K562 (cell line): ENCODE data around the gene MKLN1. TPM values are rescaled to one million over a fixed set of nuclear protein-coding genes. Genes with fewer than 3 reads are reported as not detected.

ENCODE experiments used
- ATAC-seq: fragments of 200-7000 bp; cut with Tn5 transposase; 3 replicates; pipeline ENCODE4 v1.9.1; 2020; ENCODE audit warnings: moderate library complexity
- BruUV-seq: library from RNA; stranded (reverse); fragments of 400-500 nt; replicated peaks from 2 replicates; lab custom pipeline; 2021; lab: Mats Ljungman, UMichigan
- CTCF ChIA-PET: fragments of 300-600 bp; formaldehyde crosslinking; extraction: SDS; loops from one replicate; lab custom pipeline; 2021; ENCODE audit warnings: low intra/inter-chr PET ratio; lab: Yijun Ruan, JAX
- POLR2A ChIA-PET: fragments of 300-600, 350-650 bp; sonication (Branson Sonifier 250); formaldehyde crosslinking; extraction: SDS; loops from one replicate; lab custom pipeline; 2021; ENCODE audit warnings: antibody characterized with exemption, inconsistent platforms; lab: Yijun Ruan, JAX
- DNase-seq, 4 experiments: peaks; one replicate each; pipeline versions ENCODE4 v3.0.0 to v3.0.0-alpha.2; 2011 to 2018; ENCODE audit warnings: low spot score in 3 of 4, mixed read lengths in 3 of 4; ENCODE audit errors: extremely low read depth in 1 of 4
- FAIRE-seq: peaks from 2 replicates; lab custom pipeline; 2011; peaks lifted over from hg19 to GRCh38; lab: Jason Lieb, UNC
- H2AFZ ChIP-seq: 2 replicates; pipeline ENCODE4 v1.6.0; 2011; ENCODE audit warnings: low read depth, low read length, control low read depth, inconsistent platforms
- H3K27ac ChIP-seq: fragments of 200-600 bp; 3 replicates; pipeline ENCODE4 v1.8.0; 2011; ENCODE audit warnings: low read depth, mild to moderate bottlenecking, control low read depth, inconsistent platforms, low read length, moderate library complexity, mixed read lengths; ENCODE audit errors: extremely low read depth
- H3K27me3 ChIP-seq, 2 experiments: fragments of 300-600 bp in 1 of 2; 2 replicates in 1 of 2; 3 replicates in 1 of 2; pipeline versions ENCODE4 v1.6.0 to v1.8.0; 2011; ENCODE audit warnings: inconsistent platforms in 2 of 2, low read length in 2 of 2, mild to moderate bottlenecking in 1 of 2, mixed read lengths in 1 of 2, moderate library complexity in 1 of 2; ENCODE audit not compliant: control insufficient read depth in 2 of 2, insufficient read depth in 2 of 2
- H3K36me3 ChIP-seq: fragments of 300-600 bp; 3 replicates; pipeline ENCODE4 v1.8.0; 2011; ENCODE audit warnings: mild to moderate bottlenecking, low read length, inconsistent platforms; ENCODE audit not compliant: control insufficient read depth, insufficient read depth
- H3K4me1 ChIP-seq, 2 experiments: fragments of 200-600 bp in 1 of 2; replicated peaks in 1 of 2; 2 replicates in 1 of 2; 3 replicates in 1 of 2; pipeline versions ENCODE4 v1.5.1 to v1.8.0; 2011; ENCODE audit warnings: inconsistent platforms in 2 of 2, low read length in 2 of 2, mild to moderate bottlenecking in 1 of 2, mixed read lengths in 1 of 2, moderate library complexity in 1 of 2; ENCODE audit not compliant: control insufficient read depth in 2 of 2, insufficient read depth in 2 of 2
- H3K4me2 ChIP-seq: 2 replicates; pipeline ENCODE4 v1.6.1; 2011; ENCODE audit warnings: low read length, control low read depth, inconsistent platforms, mixed read lengths; ENCODE audit not compliant: insufficient read depth
- H3K4me3 ChIP-seq: fragments of 200-600 bp; sonication (generic), shearing (Covaris generic); 2 replicates; pipeline ENCODE4 v1.5.1; 2016; ENCODE audit warnings: control low read depth, inconsistent platforms
- H3K79me2 ChIP-seq: fragments of 200-600 bp; 3 replicates; pipeline ENCODE4 v1.8.0; 2011; ENCODE audit warnings: low read length, inconsistent platforms; ENCODE audit not compliant: control insufficient read depth, insufficient read depth
- H3K9ac ChIP-seq, 2 experiments: 2 replicates each; pipeline versions ENCODE4 v1.6.0 to v1.6.1; 2011; ENCODE audit warnings: low read depth in 2 of 2, low read length in 2 of 2, control low read depth in 1 of 2, inconsistent platforms in 1 of 2, mild to moderate bottlenecking in 1 of 2, mixed read lengths in 1 of 2; ENCODE audit not compliant: insufficient read depth in 1 of 2
- H3K9me1 ChIP-seq: one replicate; pipeline ENCODE4 v1.6.0; 2011; ENCODE audit warnings: inconsistent platforms, mild to moderate bottlenecking, low read length, moderate library complexity; ENCODE audit not compliant: control insufficient read depth, insufficient read depth
- H3K9me3 ChIP-seq: replicated peaks from 2 replicates; pipeline ENCODE4 v1.5.1; 2011; ENCODE audit warnings: low read depth, low read length, inconsistent platforms; ENCODE audit not compliant: control insufficient read depth, insufficient read depth
- H4K20me1 ChIP-seq: replicated peaks from 2 replicates; pipeline ENCODE4 v1.6.1; 2011; ENCODE audit warnings: low read length, inconsistent platforms, mixed read lengths; ENCODE audit not compliant: control insufficient read depth, insufficient read depth
- BDP1 ChIP-seq: IDR thresholded peaks from 3 replicates; pipeline ENCODE4 v1.6.1; 2011; ENCODE audit not compliant: insufficient read length, insufficient read depth
- DPF2 ChIP-seq: fragments of 450-650 bp; IDR thresholded peaks from 2 replicates; pipeline ENCODE4 v1.6.1; 2016
- ELF2 ChIP-seq: fragments of 250-450 bp; sonication (Bioruptor Pico); IDR thresholded peaks from 2 replicates; pipeline ENCODE4 v1.5.0; 2021; ENCODE audit warnings: mild to moderate bottlenecking
- ETS1 ChIP-seq: conservative IDR thresholded peaks from 2 replicates; pipeline ENCODE4 v1.6.1; 2011; ENCODE audit warnings: low read depth, mild to moderate bottlenecking, low read length; ENCODE audit not compliant: control insufficient read depth
- MYBL2 ChIP-seq, 2 experiments: fragments of 450-650 bp in 1 of 2; sonication (generic) in 1 of 2; formaldehyde crosslinking in 1 of 2; IDR thresholded peaks; 2 replicates each; pipeline versions ENCODE4 v1.6.1 to v1.8.1; 2017 to 2022; ENCODE audit warnings: borderline replicate concordance in 1 of 2, inconsistent platforms in 1 of 2, low read depth in 1 of 2, mild to moderate bottlenecking in 1 of 2, missing genetic modification reagents in 1 of 2, moderate library complexity in 1 of 2
- SMARCA4 ChIP-seq: fragments of 450-650 bp; IDR thresholded peaks from 2 replicates; pipeline ENCODE4 v1.6.1; 2016
- SMARCE1 ChIP-seq: fragments of 450-650 bp; IDR thresholded peaks from 2 replicates; pipeline ENCODE4 v1.7.1; 2016; ENCODE audit warnings: mild to moderate bottlenecking
- SP1 ChIP-seq: sonication (generic); formaldehyde crosslinking; IDR thresholded peaks from 2 replicates; pipeline ENCODE4 v1.8.1; 2022; ENCODE audit warnings: mild to moderate bottlenecking, missing genetic modification reagents
- TRIM24 ChIP-seq, 2 experiments: fragments of 450-650 bp; IDR thresholded peaks; 2 replicates each; pipeline ENCODE4 v1.6.1; 2016
- XRCC4 ChIP-seq: IDR thresholded peaks from one replicate; pipeline ENCODE4 v1.6.1; 2011; ENCODE audit not compliant: insufficient read depth, insufficient read length; ENCODE audit errors: extremely low read depth
- ZNF551 ChIP-seq: fragments of 250-450 bp; sonication (Bioruptor Pico); IDR thresholded peaks from 2 replicates; pipeline ENCODE4 v1.5.0; 2021; ENCODE audit warnings: mild to moderate bottlenecking, moderate library complexity
- in situ Hi-C: fragments of 300-500 bp; cut with MboI; formaldehyde crosslinking; loops from 4 replicates; pipeline ENCODE4 v1.15.0; 2018; ENCODE audit warnings: inconsistent platforms, mixed read lengths
- intact Hi-C: fragments of 100-400 bp; cut with micrococcal nuclease; formaldehyde crosslinking; loops from 2 replicates; pipeline ENCODE4 v1.14.2; 2022
- polyA plus RNA-seq, 8 experiments: library from polyadenylated mRNA; depleted of rRNA in 4 of 8; stranded (reverse) in 5 of 8; unstranded in 3 of 8; fragments of >200 nt; fragmentation: Nextera tagmentation in 2 of 8; fragmentation: Illumina TruSeq in 1 of 8; extraction: Ambion mirVana in 2 of 8; extraction: Trizol in 1 of 8; gene quantifications; 2 replicates each; pipeline versions ENCODE4 v1.2.1 to v1.2.3, GENCODE V29; 2011 to 2014; ENCODE audit warnings: inconsistent platforms in 1 of 8, missing spikeins in 1 of 8
- total RNA-seq, 7 experiments: library from RNA; depleted of rRNA in 6 of 7; stranded (reverse); fragments of >200 nt in 6 of 7; fragmentation: Illumina TruSeq in 2 of 7; extraction: Trizol in 2 of 7; gene quantifications; 2 replicates each; pipeline versions ENCODE4 v1.2.1 to v1.2.3, GENCODE V29; 2011 to 2021; ENCODE audit warnings: low replicate concordance in 1 of 7
- TF ChIP-seq, protein P1 (sequence below): fragments of 450-650 bp; formaldehyde crosslinking; IDR thresholded peaks from 2 replicates; pipeline ENCODE4 v1.4.0; 2020; ENCODE audit warnings: mild to moderate bottlenecking, mixed read lengths
- TF ChIP-seq, protein P2 (sequence below): IDR thresholded peaks from 2 replicates; pipeline ENCODE4 v1.6.1; 2012; ENCODE audit warnings: low read depth, low read length, improper control_type of control experiment, borderline replicate concordance
- TF ChIP-seq, protein P3 (sequence below): fragments of 450-650 bp; IDR thresholded peaks from one replicate; pipeline ENCODE4 v1.6.1; 2018; ENCODE audit warnings: mild to moderate bottlenecking, moderate library complexity; ENCODE audit not compliant: partially characterized antibody
- TF ChIP-seq, protein P4 (sequence below), 2 experiments: fragments of 450-650 bp in 1 of 2; sonication (generic) in 1 of 2; formaldehyde crosslinking in 1 of 2; IDR thresholded peaks in 1 of 2; conservative IDR thresholded peaks in 1 of 2; 2 replicates each; pipeline versions ENCODE4 v1.6.1 to v1.8.1; 2016 to 2023; ENCODE audit warnings: mild to moderate bottlenecking in 2 of 2, moderate library complexity in 2 of 2, inconsistent platforms in 1 of 2, missing genetic modification reagents in 1 of 2

The MKLN1 gene
- total and polyA plus RNA-seq, 9 of the 15 experiments (the other 6 are each of a cell fraction or from before 2014, with no cell fraction given) = 18.6 to 80.4 (median 56.0) TPM

GRCh38 chr7:131369354-131369753, 41.7 kb downstream of the MKLN1 start:
- Histone ChIP-seq H3K79me2 (peaks cover 100% of the 10 kb centered on the region), H3K27me3 (no peaks in the 10 kb centered on the region), H3K9me3 (no peaks in the 10 kb centered on the region), H3K27ac (peak overlapping the region; percentile 1; the same call in 1 of the 3 replicates), H3K9me1 (no peaks in the 10 kb centered on the region), H2AFZ (no peak overlapping the region), H3K4me1 (peaks cover 0 to 5% of the 10 kb centered on the region in 2 experiments; a peak in 2 of 5 replicates), H3K9ac (no peak overlapping the region), H3K4me2 (no peak overlapping the region), H3K4me3 (no peak overlapping the region), H3K36me3 (no peaks in the 10 kb centered on the region), H4K20me1 (no peaks in the 10 kb centered on the region)
- DNase-seq = peak in 3 of 4 experiments; percentile 19 to 24 (median 20)
- 0 out of 3 replicates have a peak, but pooled peaks have one; percentile 16 for ATAC-seq
- no peak for FAIRE-seq
- in situ Hi-C loops (no loop called here), intact Hi-C loops (no loop called here)
- ChIA-PET POLR2A (interaction anchor here (0.9 kb wide), 1 partner anchor 14 kb away, joined by 3 read pairs; no protein-coding TSS in a partner anchor), CTCF (no interaction called here)
- no TSS peak for BruUV-seq
- no peak; a peak in 1 of 4 replicates for TF ChIP-seq TRIM24 (IDR thresholded peaks at IDR 0.05)
- TF ChIP-seq DPF2 = peak; percentile 81
- peak; percentile 39; the same call in 1 of the 2 replicates for TF ChIP-seq SMARCE1
- no peak for TF ChIP-seq ELF2 (CRISPR knock-in tag)
- TF ChIP-seq, protein P1, sequence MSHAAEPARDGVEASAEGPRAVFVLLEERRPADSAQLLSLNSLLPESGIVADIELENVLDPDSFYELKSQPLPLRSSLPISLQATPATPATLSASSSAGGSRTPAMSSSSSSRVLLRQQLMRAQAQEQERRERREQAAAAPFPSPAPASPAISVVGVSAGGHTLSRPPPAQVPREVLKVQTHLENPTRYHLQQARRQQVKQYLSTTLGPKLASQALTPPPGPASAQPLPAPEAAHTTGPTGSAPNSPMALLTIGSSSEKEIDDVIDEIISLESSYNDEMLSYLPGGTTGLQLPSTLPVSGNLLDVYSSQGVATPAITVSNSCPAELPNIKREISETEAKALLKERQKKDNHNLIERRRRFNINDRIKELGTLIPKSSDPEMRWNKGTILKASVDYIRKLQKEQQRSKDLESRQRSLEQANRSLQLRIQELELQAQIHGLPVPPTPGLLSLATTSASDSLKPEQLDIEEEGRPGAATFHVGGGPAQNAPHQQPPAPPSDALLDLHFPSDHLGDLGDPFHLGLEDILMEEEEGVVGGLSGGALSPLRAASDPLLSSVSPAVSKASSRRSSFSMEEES (CRISPR knock-in tag) = no peak
- no peak for TF ChIP-seq SP1 (CRISPR knock-in tag)
- no peak for TF ChIP-seq BDP1
- TF ChIP-seq XRCC4 = no peak
- no peak for TF ChIP-seq ZNF551 (CRISPR knock-in tag)
- peak; percentile 74 for TF ChIP-seq SMARCA4
- no peak for TF ChIP-seq ETS1
- TF ChIP-seq, protein P2, sequence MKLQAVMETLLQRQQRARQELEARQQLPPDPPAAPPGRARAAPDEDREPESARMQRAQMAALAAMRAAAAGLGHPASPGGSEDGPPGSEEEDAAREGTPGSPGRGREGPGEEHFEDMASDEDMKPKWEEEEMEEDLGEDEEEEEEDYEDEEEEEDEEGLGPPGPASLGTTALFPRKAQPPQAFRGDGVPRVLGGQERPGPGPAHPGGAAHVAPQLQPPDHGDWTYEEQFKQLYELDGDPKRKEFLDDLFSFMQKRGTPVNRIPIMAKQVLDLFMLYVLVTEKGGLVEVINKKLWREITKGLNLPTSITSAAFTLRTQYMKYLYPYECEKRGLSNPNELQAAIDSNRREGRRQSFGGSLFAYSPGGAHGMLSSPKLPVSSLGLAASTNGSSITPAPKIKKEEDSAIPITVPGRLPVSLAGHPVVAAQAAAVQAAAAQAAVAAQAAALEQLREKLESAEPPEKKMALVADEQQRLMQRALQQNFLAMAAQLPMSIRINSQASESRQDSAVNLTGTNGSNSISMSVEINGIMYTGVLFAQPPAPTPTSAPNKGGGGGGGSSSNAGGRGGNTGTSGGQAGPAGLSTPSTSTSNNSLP = 0 out of 2 replicates have a peak, but pooled peaks have one; percentile 47
- TF ChIP-seq, protein P3, sequence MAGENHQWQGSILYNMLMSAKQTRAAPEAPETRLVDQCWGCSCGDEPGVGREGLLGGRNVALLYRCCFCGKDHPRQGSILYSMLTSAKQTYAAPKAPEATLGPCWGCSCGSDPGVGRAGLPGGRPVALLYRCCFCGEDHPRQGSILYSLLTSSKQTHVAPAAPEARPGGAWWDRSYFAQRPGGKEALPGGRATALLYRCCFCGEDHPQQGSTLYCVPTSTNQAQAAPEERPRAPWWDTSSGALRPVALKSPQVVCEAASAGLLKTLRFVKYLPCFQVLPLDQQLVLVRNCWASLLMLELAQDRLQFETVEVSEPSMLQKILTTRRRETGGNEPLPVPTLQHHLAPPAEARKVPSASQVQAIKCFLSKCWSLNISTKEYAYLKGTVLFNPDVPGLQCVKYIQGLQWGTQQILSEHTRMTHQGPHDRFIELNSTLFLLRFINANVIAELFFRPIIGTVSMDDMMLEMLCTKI = no peak
- TF ChIP-seq, protein P4, sequence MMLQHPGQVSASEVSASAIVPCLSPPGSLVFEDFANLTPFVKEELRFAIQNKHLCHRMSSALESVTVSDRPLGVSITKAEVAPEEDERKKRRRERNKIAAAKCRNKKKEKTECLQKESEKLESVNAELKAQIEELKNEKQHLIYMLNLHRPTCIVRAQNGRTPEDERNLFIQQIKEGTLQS (IDR thresholded peaks at IDR 0.05) = peak; percentile 36; the same call in 1 of the 2 replicates
- TF ChIP-seq, protein P4 (CRISPR knock-in tag; conservative IDR thresholded peaks at IDR 0.05) = no peak
- peak; percentile 34; the same call in 1 of the 2 replicates for TF ChIP-seq MYBL2 (IDR thresholded peaks at IDR 0.05; ENCODE audit: low read depth)
- no peak for TF ChIP-seq MYBL2 (CRISPR knock-in tag; IDR thresholded peaks at IDR 0.05; ENCODE audit: borderline replicate concordance)
